Adrenal gland (tissue), 5 donors: ENCODE measurements around the gene SMAD3.
"Not testable (repeated sequence)": the region's sequence is repeated elsewhere in the genome, so short reads cannot be mapped to it uniquely, and the experiment has no call there.

Source experiments
- CTCF ChIP-seq, 6 experiments: fragments of 450-650 bp in 4 of 6; fragments of 200-600 bp in 2 of 6; sonication (generic) in 1 of 6; IDR thresholded peaks; 1 replicate in 5 of 6; 2 replicates in 1 of 6; pipeline versions ENCODE4 v1.5.1 to v1.8.0; 2016 to 2021; ENCODE audit warnings: antibody characterized with exemption in 6 of 6, mild to moderate bottlenecking in 2 of 6, moderate library complexity in 1 of 6
- POLR2A ChIP-seq, 2 donors: fragments of 450-650 bp; IDR thresholded peaks; one replicate each; pipeline ENCODE4 v1.6.1; 2017; ENCODE audit warnings: antibody characterized with exemption in 2 of 2, mild to moderate bottlenecking in 2 of 2, moderate library complexity in 1 of 2
- donor health status: DM: no; HTN: no; CAD: no.

- TF ChIP-seq CTCF, POLR2A (IDR thresholded peaks at IDR 0.05): not testable (repeated sequence)
These were observed 37.0 kb upstream of the SMAD3 start for GRCh38 chr15:67028440-67028839.
